Keratinocyte (primary cell): Measurements from ENCODE around the gene CBR3. TPM values are rescaled to one million over a fixed set of nuclear protein-coding genes. Genes with fewer than 3 reads are reported as not detected.

Experiments
- DNase-seq: peaks from one replicate; pipeline ENCODE4 v3.0.0-alpha.2; 2011; ENCODE audit warnings: low read depth, missing footprints, low spot score
- FAIRE-seq: peaks from 2 replicates; lab custom pipeline; 2011; peaks lifted over from hg19 to GRCh38; lab: Jason Lieb, UNC
- H2AFZ ChIP-seq: 2 replicates; pipeline ENCODE4 v1.6.0; 2012; ENCODE audit warnings: low read length, control low read depth, inconsistent platforms; ENCODE audit not compliant: control insufficient read depth
- H3K27ac ChIP-seq: 2 replicates; pipeline ENCODE4 v1.5.1; 2011; ENCODE audit warnings: low read length; ENCODE audit not compliant: control insufficient read depth, insufficient read depth
- H3K27me3 ChIP-seq: 3 replicates; pipeline ENCODE4 v1.6.0; 2011; ENCODE audit warnings: low read length; ENCODE audit not compliant: control insufficient read depth, insufficient read depth; ENCODE audit errors: extremely low read depth
- H3K36me3 ChIP-seq, 2 experiments: 2 replicates in 1 of 2; 3 replicates in 1 of 2; pipeline ENCODE4 v1.5.1; 2011; ENCODE audit warnings: low read length in 2 of 2, mild to moderate bottlenecking in 1 of 2; ENCODE audit not compliant: control insufficient read depth in 2 of 2, insufficient read depth in 2 of 2; ENCODE audit errors: extremely low read depth in 1 of 2
- H3K4me1 ChIP-seq: 3 replicates; pipeline ENCODE4 v1.5.1; 2011; ENCODE audit warnings: low read length; ENCODE audit not compliant: control insufficient read depth, insufficient read depth; ENCODE audit errors: extremely low read depth
- H3K4me2 ChIP-seq: 3 replicates; pipeline ENCODE4 v1.6.0; 2011; ENCODE audit warnings: low read depth, low read length; ENCODE audit not compliant: control insufficient read depth, insufficient read depth; ENCODE audit errors: extremely low read depth
- H3K4me3 ChIP-seq, 3 experiments: fragments of 200-600 bp in 1 of 3; sonication (generic) in 1 of 3; 2 replicates in 2 of 3; 3 replicates in 1 of 3; pipeline ENCODE4 v1.5.1; 2011 to 2016; ENCODE audit warnings: low read length in 3 of 3, mild to moderate bottlenecking in 3 of 3, control low read depth in 2 of 3, inconsistent platforms in 1 of 3, low read depth in 1 of 3, mixed read lengths in 1 of 3, mixed run types in 1 of 3, moderate library complexity in 1 of 3; ENCODE audit not compliant: control insufficient read depth in 2 of 3, insufficient read depth in 2 of 3; ENCODE audit errors: extremely low read depth in 1 of 3
- H3K79me2 ChIP-seq: 2 replicates; pipeline ENCODE4 v1.6.0; 2012; ENCODE audit warnings: low read length; ENCODE audit not compliant: control insufficient read depth, insufficient read depth
- H3K9ac ChIP-seq: 3 replicates; pipeline ENCODE4 v1.6.0; 2011; ENCODE audit warnings: low read length; ENCODE audit not compliant: control insufficient read depth, insufficient read depth; ENCODE audit errors: extremely low read depth
- H3K9me1 ChIP-seq: 3 replicates; pipeline ENCODE4 v1.6.0; 2011; ENCODE audit warnings: low read length; ENCODE audit not compliant: control insufficient read depth, insufficient read depth; ENCODE audit errors: extremely low read depth
- H3K9me3 ChIP-seq: 2 replicates; pipeline ENCODE4 v1.5.1; 2012; ENCODE audit warnings: low read depth, low read length; ENCODE audit not compliant: control insufficient read depth
- H4K20me1 ChIP-seq: 3 replicates; pipeline ENCODE4 v1.6.0; 2011; ENCODE audit warnings: low read length; ENCODE audit not compliant: control insufficient read depth, insufficient read depth; ENCODE audit errors: extremely low read depth
- CTCF ChIP-seq, 3 experiments: IDR thresholded peaks in 1 of 3; conservative IDR thresholded peaks in 1 of 3; optimal IDR thresholded peaks in 1 of 3; 2 replicates in 2 of 3; 3 replicates in 1 of 3; pipeline versions ENCODE3 to v1.5.1; 2011; ENCODE audit warnings: low read length in 3 of 3, mild to moderate bottlenecking in 3 of 3, moderate library complexity in 2 of 3, control low read depth in 1 of 3, inconsistent platforms in 1 of 3; ENCODE audit not compliant: insufficient read depth in 2 of 3; ENCODE audit errors: extremely low read depth in 1 of 3
- EZH2 ChIP-seq: IDR thresholded peaks from one replicate; pipeline ENCODE4 v1.6.1; 2012; ENCODE audit warnings: inconsistent platforms, mild to moderate bottlenecking, low read length, moderate library complexity
- dilution Hi-C: fragments of 300-500 bp; cut with MboI; formaldehyde crosslinking; loops from one replicate; pipeline ENCODE4 v1.7.0; 2020; ENCODE audit warnings: low sequenced_read_pairs; ENCODE audit not compliant: extremely low pct_ligation_motif_present
- polyA plus RNA-seq, 5 experiments: library from polyadenylated mRNA; depleted of rRNA in 3 of 5; stranded (reverse) in 3 of 5; stranded (forward) in 1 of 5; unstranded in 1 of 5; fragments of >200 nt; gene quantifications; 1 replicate in 1 of 5; 2 replicates in 3 of 5; 3 replicates in 1 of 5; pipeline versions ENCODE4 v1.2.1 to v1.2.3, GENCODE V29; 2011 to 2012; ENCODE audit warnings: missing spikeins in 2 of 5, low read depth in 1 of 5, low replicate concordance in 1 of 5

The CBR3 gene
- polyA plus RNA-seq, 1 donor (not counting 4 experiments of a cell fraction or from before 2014, with no cell fraction given) = 1.3 TPM

GRCh38 chr21:36170823-36171222 is 35.9 kb downstream of the CBR3 start:
- no peak overlapping the region for H3K4me2 ChIP-seq
- no peaks in the 10 kb centered on the region for H3K9me3 ChIP-seq
- H3K9me1 ChIP-seq = no peaks in the 10 kb centered on the region
- no peak overlapping the region for H3K27ac ChIP-seq
- FAIRE-seq = no peak
- H4K20me1 ChIP-seq = no peaks in the 10 kb centered on the region
- no peaks in the 10 kb centered on the region for H3K4me1 ChIP-seq
- no peak overlapping the region for H3K9ac ChIP-seq
- H3K36me3 ChIP-seq = peaks cover 0 to 1% of the 10 kb centered on the region in 2 experiments
- H3K79me2 ChIP-seq = no peaks in the 10 kb centered on the region
- DNase-seq = no peak
- no peaks in the 10 kb centered on the region for H3K27me3 ChIP-seq
- dilution Hi-C loops = no loop called here
- H3K4me3 ChIP-seq = no peak overlapping the region
- TF ChIP-seq CTCF (optimal IDR thresholded peaks at IDR 0.05 in 1 of 3, IDR thresholded peaks at IDR 0.05 in 1 of 3, conservative IDR thresholded peaks at IDR 0.05 in 1 of 3; ENCODE audit: extremely low read depth in 1 of 3, insufficient read depth in 2 of 3, low read length in 3 of 3) = no peak
- TF ChIP-seq EZH2 = no peak
- no peak overlapping the region for H2AFZ ChIP-seq

GRCh38 chr21:36171336-36171735 is 36.5 kb downstream of the CBR3 start:
- FAIRE-seq = no peak
- no peak for DNase-seq
- Histone ChIP-seq H3K4me1 (no peaks in the 10 kb centered on the region), H3K36me3 (no peaks in the 10 kb centered on the region), H3K27ac (no peak overlapping the region), H3K27me3 (no peaks in the 10 kb centered on the region), H3K4me2 (no peak overlapping the region), H3K4me3 (no peak overlapping the region), H3K9ac (no peak overlapping the region), H3K9me1 (no peaks in the 10 kb centered on the region), H4K20me1 (no peaks in the 10 kb centered on the region), H3K79me2 (no peaks in the 10 kb centered on the region), H2AFZ (no peak overlapping the region), H3K9me3 (no peaks in the 10 kb centered on the region)
- TF ChIP-seq EZH2 = no peak
- no peak for TF ChIP-seq CTCF (optimal IDR thresholded peaks at IDR 0.05 in 1 of 3, IDR thresholded peaks at IDR 0.05 in 1 of 3, conservative IDR thresholded peaks at IDR 0.05 in 1 of 3; ENCODE audit: extremely low read depth in 1 of 3, insufficient read depth in 2 of 3, low read length in 3 of 3)
- dilution Hi-C loops = no loop called here
